Muscle layer of colon (tissue), 2 donors: ENCODE data around the gene OTOP2.
"Not testable (repeated sequence)": the region's sequence is repeated elsewhere in the genome, so short reads cannot be mapped to it uniquely, and the experiment has no call there.

Experiments used
- H3K27ac ChIP-seq: one replicate; pipeline ENCODE4 v1.7.0; 2013; ENCODE audit warnings: low read depth, mild to moderate bottlenecking, low read length, moderate library complexity
- H3K27me3 ChIP-seq, 2 donors: one replicate each; pipeline ENCODE4 v1.7.0; 2013; ENCODE audit warnings: low read length in 2 of 2, mild to moderate bottlenecking in 2 of 2; ENCODE audit not compliant: insufficient read depth in 2 of 2, control insufficient read depth in 1 of 2
- H3K36me3 ChIP-seq: one replicate; pipeline ENCODE4 v1.7.0; 2013; ENCODE audit warnings: mild to moderate bottlenecking, low read length; ENCODE audit not compliant: insufficient read depth
- H3K4me1 ChIP-seq: one replicate; pipeline ENCODE4 v1.7.0; 2013; ENCODE audit warnings: mild to moderate bottlenecking, low read length; ENCODE audit not compliant: insufficient read depth
- H3K4me3 ChIP-seq, 2 donors: one replicate each; pipeline ENCODE4 v1.7.0; 2013; ENCODE audit warnings: low read length in 2 of 2, low read depth in 1 of 2, mild to moderate bottlenecking in 1 of 2, moderate library complexity in 1 of 2
- H3K9ac ChIP-seq: one replicate; pipeline ENCODE4 v1.7.0; 2013; ENCODE audit warnings: low read length
- H3K9me3 ChIP-seq: one replicate; pipeline ENCODE4 v1.7.0; 2013; ENCODE audit warnings: mild to moderate bottlenecking, low read length
- donor health status: abdominal sarcoma.
- donor health status: Adenocarcinoma of cecum.

Gene OTOP2

DNA sequence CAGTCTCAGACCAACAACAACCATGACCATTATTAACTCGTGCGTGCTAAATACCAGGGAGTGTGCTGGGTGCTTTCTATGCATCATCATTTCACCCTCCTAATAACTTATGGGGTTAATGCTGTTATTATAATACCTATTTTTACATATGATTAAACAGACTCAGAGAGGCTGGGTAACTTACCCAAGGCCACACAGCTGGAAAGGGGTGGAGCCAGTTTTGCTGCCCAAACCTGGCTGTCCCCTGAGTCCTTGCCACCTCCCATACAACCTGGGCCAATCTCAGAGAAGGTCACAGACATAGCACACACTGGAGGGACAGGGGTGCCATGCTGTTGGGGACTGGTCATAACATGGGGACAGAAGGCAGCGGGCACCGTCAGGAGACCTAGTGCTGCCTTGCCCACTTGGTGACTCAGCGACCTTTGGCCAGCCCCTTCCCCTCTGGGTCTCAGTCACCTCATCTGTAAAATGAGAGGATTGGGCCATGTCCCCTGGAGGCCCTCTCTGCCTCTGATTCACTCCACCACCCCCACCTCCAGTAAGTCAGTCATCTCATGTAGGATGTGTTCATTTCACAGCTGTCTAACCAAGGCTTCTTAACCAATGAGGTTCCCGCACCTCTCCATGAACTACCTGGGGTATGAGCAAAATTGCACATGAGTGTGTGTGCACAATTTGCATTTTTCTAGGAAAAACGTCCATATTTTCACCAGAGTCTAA, 19.2 kb upstream of the OTOP2 start:
- Histone ChIP-seq H3K4me3 (no peak overlapping the region), H3K36me3 (no peaks in the 10 kb centered on the region), H3K9ac (no peak overlapping the region), H3K9me3 (no peaks in the 10 kb centered on the region), H3K27ac (no peak overlapping the region), H3K27me3 (peaks cover 0 to 25% of the 10 kb centered on the region in 2 donors), H3K4me1 (no peaks in the 10 kb centered on the region)

DNA sequence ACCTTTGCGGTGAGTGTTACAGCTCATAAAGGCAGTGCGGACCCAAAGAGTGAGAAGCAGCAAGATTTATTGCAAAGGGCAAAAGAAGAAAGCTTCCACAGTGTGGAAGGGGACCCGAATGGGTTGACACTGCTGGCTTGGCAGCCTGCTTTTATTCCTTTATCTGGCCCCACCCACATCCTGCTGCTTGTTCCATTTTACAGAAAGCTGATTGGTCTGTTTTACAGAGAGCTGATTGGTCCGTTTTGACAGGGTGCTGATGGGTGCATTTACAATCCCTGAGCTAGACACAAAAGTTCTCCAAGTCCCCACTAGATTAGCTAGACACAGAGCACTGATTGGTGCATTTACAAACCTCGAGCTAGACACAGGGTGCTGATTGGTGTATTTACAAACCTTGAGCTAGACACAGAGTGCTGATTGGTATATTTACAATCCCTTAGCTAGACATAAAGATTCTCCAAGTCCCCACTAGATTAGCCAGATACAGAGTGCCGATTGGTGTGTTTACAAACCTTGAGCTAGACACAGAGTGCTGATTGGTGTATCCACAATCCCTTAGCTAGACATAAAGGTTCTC, 17.8 kb upstream of the OTOP2 start:
- H3K4me1 ChIP-seq, H3K9me3 ChIP-seq, H3K4me3 ChIP-seq, H3K36me3 ChIP-seq, H3K27ac ChIP-seq, H3K9ac ChIP-seq: not testable (repeated sequence)
- peaks cover 0 to 20% of the 10 kb centered on the region in 2 donors for H3K27me3 ChIP-seq

DNA sequence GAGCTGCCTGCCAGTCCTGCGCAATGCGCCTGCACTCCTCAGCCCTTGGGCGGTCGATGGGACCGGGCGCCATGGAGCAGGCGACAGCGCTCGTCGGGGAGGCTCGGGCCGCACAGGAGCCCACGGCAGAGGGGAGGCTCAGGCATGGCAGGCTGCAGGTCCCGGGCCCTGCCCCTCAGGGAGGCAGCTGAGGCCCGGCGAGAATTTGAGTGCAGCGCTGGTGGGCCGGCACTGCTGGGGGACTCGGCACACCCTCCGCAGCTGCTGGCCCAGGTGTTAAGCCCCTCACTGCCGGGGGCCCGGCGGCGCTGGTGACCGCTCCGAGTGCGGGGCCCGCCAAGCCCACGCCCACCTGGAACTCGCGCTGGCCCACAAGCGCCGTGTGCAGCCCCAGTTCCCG, 17.1 kb upstream of the OTOP2 start:
- no peaks in the 10 kb centered on the region for H3K4me1 ChIP-seq
- no peak overlapping the region for H3K9ac ChIP-seq
- no peaks in the 10 kb centered on the region for H3K36me3 ChIP-seq
- peaks cover 0 to 17% of the 10 kb centered on the region in 2 donors for H3K27me3 ChIP-seq
- no peak overlapping the region for H3K4me3 ChIP-seq
- no peaks in the 10 kb centered on the region for H3K9me3 ChIP-seq
- H3K27ac ChIP-seq, result no peak overlapping the region

DNA sequence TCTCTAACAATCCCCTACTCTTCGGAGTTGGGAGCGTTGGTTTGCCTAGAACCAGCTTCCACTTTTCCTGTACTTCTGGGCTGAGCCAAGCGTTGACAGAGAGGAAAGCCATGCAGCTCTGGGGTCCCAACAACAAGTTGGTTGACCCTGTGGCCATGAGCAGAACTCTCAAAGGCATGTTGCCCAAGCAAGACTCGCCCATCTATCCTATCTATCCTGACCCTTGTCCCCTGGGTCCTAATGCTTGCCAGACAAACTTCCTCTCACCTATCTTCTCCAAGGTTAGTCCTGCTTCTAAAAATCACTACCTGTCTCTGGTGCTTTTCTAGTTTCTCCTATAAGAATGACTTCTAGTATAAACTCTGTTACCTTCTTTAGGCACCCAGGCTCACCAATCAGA, 15.0 kb upstream of the OTOP2 start:
- not testable (repeated sequence) for H3K9ac ChIP-seq, H3K9me3 ChIP-seq, H3K27ac ChIP-seq, H3K36me3 ChIP-seq, H3K27me3 ChIP-seq, H3K4me3 ChIP-seq, H3K4me1 ChIP-seq

DNA sequence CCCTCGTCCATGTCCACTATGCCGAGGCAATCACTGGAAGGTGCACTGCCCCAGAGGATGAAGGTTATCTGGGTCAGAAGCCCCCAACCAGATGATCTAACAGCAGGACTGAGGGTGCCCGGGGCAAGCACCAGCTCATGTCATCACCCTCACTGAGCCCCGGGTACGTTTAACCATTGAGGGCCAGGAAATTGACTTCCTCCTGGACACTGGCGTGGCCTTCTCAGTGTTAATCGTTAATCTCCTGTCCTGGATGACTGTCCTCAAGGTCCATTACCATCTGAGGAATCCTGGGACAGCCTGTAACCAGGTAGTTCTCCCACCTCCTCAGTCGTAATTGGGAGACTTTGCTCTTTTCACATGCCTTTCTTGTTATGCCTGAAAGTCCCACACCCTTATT, 12.7 kb upstream of the OTOP2 start:
- not testable (repeated sequence) for H3K36me3 ChIP-seq, H3K27ac ChIP-seq, H3K9me3 ChIP-seq, H3K9ac ChIP-seq, H3K4me1 ChIP-seq, H3K4me3 ChIP-seq
- peaks cover 6 to 13% of the 10 kb centered on the region in 2 donors for H3K27me3 ChIP-seq

DNA sequence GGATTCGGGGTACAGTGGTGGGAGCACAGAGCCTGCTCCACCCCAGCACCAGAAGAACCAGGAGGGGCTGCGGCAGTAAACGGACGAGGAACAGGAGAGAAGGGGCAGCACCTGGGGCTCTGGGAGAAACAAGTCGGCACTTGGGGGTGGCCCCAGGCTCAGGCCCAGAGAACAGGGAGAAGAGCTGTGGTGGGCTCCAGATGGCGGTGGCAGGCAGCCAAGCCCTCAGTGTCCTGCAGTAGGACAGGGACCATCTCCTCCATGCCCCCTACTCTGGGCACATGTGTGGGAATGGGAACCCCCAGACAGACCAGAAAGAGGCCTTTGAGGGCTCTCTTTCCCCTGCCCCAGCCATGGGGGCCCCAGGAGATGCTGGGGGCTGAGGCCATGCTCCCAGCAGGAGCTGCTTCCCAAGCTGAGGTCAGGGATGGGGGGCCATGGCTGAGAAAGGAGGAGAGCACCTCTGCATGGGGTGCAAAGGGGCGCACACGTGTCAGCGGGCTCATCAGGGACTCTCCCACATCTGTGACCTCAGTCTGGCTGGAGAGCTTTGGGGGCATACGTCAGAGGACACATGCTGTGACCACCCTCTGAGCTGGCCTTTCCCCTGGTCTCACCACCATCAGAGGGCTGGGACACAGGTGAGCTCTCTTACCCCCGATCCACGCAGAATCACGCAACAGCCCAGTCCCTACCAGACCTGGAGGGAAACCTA, 7.8 kb upstream of the OTOP2 start:
- no peak overlapping the region for H3K9ac ChIP-seq
- peaks cover 6 to 42% of the 10 kb centered on the region in 2 donors for H3K27me3 ChIP-seq
- H3K27ac ChIP-seq, result no peak overlapping the region
- no peak overlapping the region for H3K4me3 ChIP-seq
- no peaks in the 10 kb centered on the region for H3K4me1 ChIP-seq
- no peaks in the 10 kb centered on the region for H3K9me3 ChIP-seq
- no peaks in the 10 kb centered on the region for H3K36me3 ChIP-seq

DNA sequence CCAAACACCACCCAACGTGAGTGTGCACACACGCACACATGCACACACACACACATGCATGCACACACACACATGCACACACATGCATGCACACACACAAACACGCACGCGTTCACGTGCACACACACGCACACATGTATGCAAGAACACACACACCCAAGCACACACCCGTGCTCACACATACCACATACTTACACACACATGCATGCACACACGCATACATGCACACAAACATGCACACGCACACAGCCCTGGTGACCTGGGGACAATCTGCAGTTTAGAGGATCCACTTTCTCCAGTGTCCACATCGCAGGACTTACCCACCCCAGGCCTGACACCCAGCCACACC, 7.2 kb upstream of the OTOP2 start:
- Histone ChIP-seq H3K27me3 (peaks cover 10 to 47% of the 10 kb centered on the region in 2 donors), H3K36me3 (no peaks in the 10 kb centered on the region), H3K4me3 (no peak overlapping the region), H3K27ac (no peak overlapping the region), H3K4me1 (no peaks in the 10 kb centered on the region), H3K9ac (no peak overlapping the region), H3K9me3 (no peaks in the 10 kb centered on the region)

DNA sequence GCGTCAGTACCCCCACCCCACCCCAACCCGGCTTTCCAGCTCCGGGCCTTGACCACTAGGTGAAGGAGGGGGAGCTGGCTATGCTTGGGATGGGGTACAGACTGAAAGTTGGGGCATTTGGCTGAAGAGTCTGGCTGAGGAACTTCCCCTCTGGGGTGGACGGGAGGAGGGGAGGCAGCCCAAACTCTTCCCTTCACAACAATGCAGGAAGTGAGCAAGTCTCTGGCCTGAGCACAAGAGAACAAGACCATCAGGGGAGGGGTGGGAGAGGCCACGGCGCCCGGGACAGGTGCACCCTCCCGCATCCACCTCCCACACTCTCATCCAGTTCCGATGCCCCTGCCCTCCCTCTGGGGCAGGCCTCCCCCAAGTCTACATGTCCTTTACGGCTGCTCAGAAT, 6.6 kb upstream of the OTOP2 start:
- Histone ChIP-seq H3K27ac (no peak overlapping the region), H3K4me1 (no peaks in the 10 kb centered on the region), H3K27me3 (peaks cover 13 to 51% of the 10 kb centered on the region in 2 donors), H3K9me3 (no peaks in the 10 kb centered on the region), H3K9ac (no peak overlapping the region), H3K4me3 (no peak overlapping the region), H3K36me3 (no peaks in the 10 kb centered on the region)

DNA sequence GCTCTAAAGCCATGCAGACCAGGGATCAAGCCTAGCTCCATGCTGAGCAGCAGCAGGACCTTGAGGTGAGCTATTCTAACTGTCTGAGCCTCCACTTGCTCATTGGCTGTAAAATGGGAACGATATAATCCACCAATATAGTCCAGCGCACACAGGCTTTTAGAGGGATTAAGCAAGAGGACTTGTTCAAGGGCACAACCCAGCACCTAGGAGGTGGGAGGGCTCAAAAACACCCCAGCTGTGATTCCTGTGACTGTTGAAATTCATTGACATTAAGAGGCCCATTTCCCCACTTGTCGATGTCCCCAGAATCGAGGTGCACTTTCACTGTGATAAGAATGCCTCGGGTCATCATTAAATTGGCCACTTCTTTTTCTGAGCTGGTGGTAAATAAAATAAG, 5.2 kb upstream of the OTOP2 start:
- Histone ChIP-seq H3K27me3 (peaks cover 18 to 66% of the 10 kb centered on the region in 2 donors), H3K4me3 (no peak overlapping the region)

DNA sequence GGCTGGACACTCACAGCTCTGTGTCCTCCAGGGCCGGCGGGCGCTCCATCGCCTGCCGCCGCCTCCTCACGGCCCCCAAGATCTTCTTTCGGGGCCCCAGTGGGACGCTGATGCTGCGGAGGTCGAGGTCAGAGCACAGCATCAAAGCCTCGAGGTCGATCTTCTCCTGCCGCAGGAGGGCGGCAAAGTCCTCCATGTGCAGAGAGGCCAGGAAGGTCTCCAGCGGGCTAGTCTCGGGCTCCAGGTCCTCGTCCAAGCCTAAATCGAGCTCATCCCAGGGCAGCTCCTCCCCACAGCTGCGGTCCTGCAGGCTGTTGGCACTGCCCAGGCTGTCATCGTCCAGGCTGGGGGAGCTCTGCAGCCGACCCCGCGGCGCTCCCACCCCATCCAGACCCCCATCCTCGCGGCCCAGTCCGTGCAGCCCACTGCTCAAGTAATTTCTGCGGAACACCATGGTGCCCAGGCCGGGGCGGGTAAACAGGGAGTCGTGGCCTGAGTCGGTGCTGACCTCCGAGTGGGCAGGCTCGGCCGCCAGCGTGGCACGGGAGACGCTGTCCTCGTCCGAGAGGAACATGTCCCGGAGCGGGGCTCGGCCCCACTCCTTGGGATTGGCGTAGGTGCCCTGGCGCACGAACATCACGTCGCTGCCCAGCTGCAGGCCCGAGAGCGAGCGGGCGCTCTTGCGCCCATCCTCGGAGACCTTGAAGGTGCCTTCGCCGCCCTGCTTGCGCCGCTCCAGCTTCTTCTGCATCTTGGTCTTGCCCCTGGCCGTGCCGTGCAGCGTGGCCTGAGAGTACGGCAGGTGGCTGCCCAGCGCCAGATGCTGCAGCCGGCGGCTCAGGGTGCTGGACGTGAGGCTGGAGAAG, 4.4 kb upstream of the OTOP2 start:
- Histone ChIP-seq H3K9me3 (no peaks in the 10 kb centered on the region), H3K4me1 (no peaks in the 10 kb centered on the region), H3K27me3 (peaks cover 23 to 73% of the 10 kb centered on the region in 2 donors), H3K36me3 (no peaks in the 10 kb centered on the region), H3K27ac (no peak overlapping the region), H3K4me3 (no peak overlapping the region), H3K9ac (no peak overlapping the region)

More for the DNA sequence above, 5.2 kb upstream of the OTOP2 start:
- Histone ChIP-seq H3K27ac (no peak overlapping the region), H3K9me3 (no peaks in the 10 kb centered on the region), H3K9ac (no peak overlapping the region), H3K4me1 (no peaks in the 10 kb centered on the region), H3K36me3 (no peaks in the 10 kb centered on the region)

DNA sequence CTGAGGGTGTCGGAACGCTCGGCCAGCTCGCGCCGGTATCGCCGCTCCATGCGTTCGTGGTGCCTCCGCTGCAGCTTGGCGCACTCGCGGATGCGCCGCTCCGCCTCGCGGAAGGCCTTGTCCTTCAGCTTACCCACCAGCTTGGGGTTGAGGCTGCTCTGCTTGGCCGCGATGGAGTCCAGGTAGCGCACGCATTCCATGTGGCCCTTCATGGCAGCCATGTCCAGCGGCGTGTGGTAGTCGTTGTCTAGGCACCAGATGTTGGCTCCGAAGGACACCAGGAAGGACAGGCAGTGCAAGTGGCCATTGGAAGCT, 3.8 kb upstream of the OTOP2 start:
- no peaks in the 10 kb centered on the region for H3K9me3 ChIP-seq
- no peak overlapping the region for H3K9ac ChIP-seq
- H3K4me3 ChIP-seq, result no peak overlapping the region
- no peaks in the 10 kb centered on the region for H3K36me3 ChIP-seq
- H3K27ac ChIP-seq, result no peak overlapping the region
- H3K4me1 ChIP-seq, result no peaks in the 10 kb centered on the region
- H3K27me3 ChIP-seq, result peaks cover 24 to 74% of the 10 kb centered on the region in 2 donors
